ENCODE measurements around the gene DEFB121. TPM values are rescaled to one million over a fixed set of nuclear protein-coding genes. Genes with fewer than 3 reads are reported as not detected.
"Not testable (repeated sequence)": the region's sequence is repeated elsewhere in the genome, so short reads cannot be mapped to it uniquely, and the experiment has no call there.

Gene DEFB121
- not detected for total RNA-seq

DNA sequence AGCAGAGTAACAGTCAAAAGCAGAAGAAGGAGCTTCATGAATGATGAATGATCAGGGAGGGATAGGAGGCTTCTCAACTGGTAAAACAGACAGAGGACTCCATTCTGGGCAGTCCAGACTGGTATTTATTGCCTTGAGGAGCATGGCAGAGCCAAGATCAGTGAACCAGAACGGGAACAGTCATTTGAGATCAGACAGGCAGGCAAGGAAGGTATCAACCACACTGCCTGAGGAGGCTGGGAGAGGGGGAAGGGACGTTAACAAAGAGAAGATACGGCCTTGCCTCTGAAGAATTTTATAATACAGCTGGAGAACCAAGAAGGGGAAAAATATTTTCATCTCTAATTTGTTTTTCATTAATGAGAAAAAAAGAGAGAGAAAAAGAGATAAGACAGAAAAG is at the start of gene DEFB121:
TSS of gene DEFB121 (minus strand) at position 101 of the 400 bp plus-strand sequence. CDS start at position 38, 63 bp downstream.
- no peak for DNase-seq (ENCODE audit: low spot score)

- no peak for DNase-seq (ENCODE audit: low spot score)
Measured at GRCh38 chr20:31454361-31454760, 48.3 kb upstream of the DEFB121 start.

DNA sequence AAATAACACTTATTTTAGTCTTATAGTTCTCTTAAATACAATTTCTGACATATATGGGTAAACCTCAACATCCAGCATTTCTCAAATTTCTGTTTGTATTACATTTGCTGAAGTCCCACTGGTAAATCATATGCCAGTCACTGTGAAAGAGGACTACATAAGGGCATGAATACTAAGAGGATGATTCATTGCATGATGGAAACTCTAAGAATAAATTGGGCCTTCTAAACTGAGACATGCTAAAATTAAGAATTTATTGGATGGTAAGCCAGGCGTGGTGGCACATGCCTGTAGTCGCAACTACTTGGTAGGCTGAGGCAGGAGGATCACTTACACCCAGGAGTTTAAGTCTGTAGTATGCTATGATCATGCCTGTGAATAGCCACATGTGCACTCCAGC is 46.6 kb upstream of the DEFB121 start:
- DNase-seq (ENCODE audit: low spot score), result no peak

DNA sequence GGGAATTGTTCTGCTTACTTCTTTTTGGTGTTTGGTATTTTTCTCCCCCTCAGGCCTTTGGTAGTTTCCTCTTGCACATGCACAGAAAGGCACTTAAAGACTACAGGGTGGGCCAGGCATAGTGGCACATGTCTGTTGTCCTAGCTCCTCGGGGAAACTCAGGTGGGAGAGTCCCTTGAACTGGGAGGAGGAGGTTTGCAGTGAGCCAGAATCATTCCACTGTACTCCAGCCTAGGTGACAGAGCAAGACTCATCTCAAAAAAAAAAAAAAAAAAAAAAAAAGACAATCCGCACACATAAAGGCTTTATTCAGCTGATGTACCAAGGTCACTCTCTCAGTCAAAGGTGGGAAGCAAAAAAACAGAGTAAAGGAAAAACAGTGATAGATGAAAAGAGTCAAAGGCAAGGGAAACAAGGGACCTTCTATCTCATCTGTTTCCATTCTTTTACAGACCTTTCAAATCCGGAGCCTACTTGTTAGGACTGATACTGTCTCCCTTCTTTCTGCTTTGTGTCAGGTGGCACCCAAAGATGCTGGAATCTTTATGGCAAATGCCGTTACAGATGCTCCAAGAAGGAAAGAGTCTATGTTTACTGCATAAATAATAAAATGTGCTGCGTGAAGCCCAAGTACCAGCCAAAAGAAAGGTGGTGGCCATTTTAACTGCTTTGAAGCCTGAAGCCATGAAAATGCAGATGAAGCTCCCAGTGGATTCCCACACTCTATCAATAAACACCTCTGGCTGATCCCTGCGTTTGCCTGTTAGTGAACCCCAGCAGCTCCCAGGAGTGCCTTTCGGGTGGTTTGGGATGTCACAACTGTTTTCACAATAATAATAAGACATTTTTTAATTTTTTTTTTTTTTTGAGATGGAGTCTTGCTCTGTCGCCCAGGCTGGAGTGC is 43.7 kb upstream of the DEFB121 start:
- no peak for DNase-seq (ENCODE audit: low spot score)

- no peak for DNase-seq (ENCODE audit: low spot score)
Measured at GRCh38 chr20:31446084-31446819, 40.2 kb upstream of the DEFB121 start.

GRCh38 chr20:31440012-31440659 is 34.1 kb upstream of the DEFB121 start, which contains the start of gene DEFB123:
Gene DEFB123 (plus strand): TSS chr20:31440632. CDS start chr20:31440699, 67 bp downstream.
- no peak for DNase-seq (ENCODE audit: low spot score)

- no peak for DNase-seq (ENCODE audit: low spot score)
Measured at GRCh38 chr20:31430568-31431115, 24.6 kb upstream of the DEFB121 start.

DNA sequence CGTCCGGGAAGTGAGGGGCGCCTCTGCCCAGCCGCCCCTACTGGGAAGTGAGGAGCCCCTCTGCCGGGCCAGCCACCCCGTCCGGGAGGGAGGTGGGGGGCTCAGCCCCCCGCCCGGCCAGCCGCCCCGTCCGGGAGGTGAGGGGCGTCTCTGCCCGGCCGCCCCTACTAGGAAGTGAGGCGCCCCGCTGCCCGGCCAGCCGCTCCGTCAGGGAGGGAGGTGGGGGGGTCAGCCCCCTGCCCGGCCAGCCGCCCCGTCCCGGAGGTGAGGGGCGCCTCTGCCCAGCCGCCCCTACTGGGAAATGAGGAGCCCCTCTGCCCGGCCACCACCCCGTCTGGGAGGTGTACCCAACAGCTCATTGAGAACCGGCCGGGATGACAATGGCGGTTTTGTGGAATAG is 21.6 kb upstream of the DEFB121 start:
- DNase-seq (ENCODE audit: low spot score), result not testable (repeated sequence)

DNA sequence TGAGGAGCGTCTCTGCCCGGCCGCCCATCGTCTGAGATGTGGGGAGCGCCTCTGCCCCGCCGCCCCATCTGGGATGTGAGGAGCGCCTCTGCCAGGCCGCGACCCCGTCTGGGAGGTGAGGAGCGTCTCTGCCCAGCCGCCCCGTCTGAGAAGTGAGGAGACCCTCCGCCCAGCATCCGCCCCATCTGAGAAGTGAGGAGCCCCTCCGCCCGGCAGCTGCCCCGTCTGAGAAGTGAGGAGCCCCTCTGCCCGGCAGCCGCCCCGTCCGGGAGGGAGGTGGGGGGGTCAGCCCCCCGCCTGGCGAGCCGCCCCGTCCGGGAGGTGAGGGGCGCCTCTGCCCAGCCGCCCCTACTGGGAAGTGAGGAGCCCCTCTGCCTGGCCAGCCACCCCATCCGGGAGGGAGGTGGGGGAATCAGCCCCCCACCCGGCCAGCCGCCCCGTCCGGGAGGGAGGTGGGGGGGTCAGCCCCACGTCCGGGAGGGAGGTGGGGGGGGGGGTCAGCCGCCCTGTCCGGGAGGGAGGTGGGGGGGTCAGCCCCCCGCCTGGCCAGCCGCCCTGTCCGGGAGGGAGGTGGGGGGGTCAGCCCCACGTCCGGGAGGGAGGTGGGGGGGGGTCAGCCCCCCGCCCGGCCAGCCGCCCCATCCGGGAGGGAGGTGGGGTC is 21.0 kb upstream of the DEFB121 start:
- not testable (repeated sequence) for DNase-seq (ENCODE audit: low spot score)

- DNase-seq (ENCODE audit: low spot score), result no peak
Measured at GRCh38 chr20:31425797-31426196, 19.8 kb upstream of the DEFB121 start.

GRCh38 chr20:31418307-31418706 is 12.3 kb upstream of the DEFB121 start:
- DNase-seq (ENCODE audit: low spot score), result no peak

- DNase-seq (ENCODE audit: low spot score), result no peak
Measured at GRCh38 chr20:31415653-31416052, 9.6 kb upstream of the DEFB121 start.

- DNase-seq (ENCODE audit: low spot score), result no peak
Measured at GRCh38 chr20:31414381-31414780, 8.4 kb upstream of the DEFB121 start.

DNA sequence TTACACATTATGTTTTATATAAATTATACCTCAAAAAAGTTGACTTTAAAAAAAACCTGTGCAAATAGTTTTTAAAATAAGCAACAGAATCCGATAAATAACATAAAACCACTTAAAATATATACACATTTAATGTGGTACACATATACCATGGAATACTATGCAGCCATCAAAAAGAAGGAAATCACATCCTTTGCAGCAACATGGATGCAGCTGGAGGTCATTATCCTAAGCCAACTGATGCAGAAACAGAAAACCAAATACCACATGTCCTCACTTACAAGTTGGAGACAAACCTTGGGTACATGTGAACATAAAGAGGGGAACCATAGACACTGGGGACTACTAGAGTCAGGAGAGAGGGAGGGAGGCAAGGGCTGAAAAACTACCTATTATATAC is 4.0 kb upstream of the DEFB121 start:
- no peak for DNase-seq (ENCODE audit: low spot score)

- DNase-seq (ENCODE audit: low spot score), result no peak
Measured at GRCh38 chr20:31403886-31404285, 2.1 kb downstream of the DEFB121 start.

GRCh38 chr20:31394900-31395299 is 11.1 kb downstream of the DEFB121 start:
- DNase-seq (ENCODE audit: low spot score), result no peak

DNA sequence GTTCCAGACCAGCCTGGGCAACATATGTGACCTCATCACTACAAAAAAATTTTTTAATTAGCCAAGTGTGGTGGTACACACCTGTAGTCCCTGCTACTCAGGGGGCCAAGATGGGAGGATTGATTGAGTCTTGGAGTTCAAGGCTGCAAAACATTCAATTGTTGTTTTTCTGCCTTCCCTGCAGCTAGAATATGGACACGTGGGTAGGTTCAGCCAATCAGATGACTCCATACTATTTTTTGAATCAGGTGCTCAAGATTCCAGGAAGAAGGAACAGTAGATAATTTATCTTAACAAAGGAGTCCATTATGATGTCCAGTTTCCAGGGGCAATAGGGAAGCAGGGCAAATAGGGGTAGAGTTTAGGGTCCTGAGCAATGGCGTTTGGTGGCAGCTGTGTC is 13.2 kb downstream of the DEFB121 start:
- DNase-seq (ENCODE audit: low spot score), result no peak

DNA sequence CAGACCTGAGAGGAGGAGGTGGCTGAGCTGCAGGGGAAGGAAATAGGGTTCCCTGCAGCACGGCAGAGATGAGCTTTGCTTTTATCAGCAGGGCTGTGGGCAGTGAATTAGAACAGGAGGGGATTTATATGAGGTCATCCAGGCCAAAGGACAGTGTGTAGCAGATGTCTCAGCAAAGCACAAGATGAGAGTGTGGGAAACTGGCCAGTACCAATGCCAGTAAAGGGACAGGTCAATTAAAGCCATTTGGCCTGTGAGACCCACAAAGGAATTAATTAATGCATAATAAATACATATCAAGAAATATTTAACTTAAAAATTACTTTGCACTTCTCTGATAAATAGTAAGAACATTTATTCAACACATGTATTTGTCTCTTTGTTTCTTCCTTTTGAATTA is 15.5 kb downstream of the DEFB121 start, which contains the start of gene DEFB119:
TSS of gene DEFB119 (minus strand) at position 101 of the 400 bp plus-strand sequence. CDS start 107 bp downstream, outside the sequence.
- DNase-seq (ENCODE audit: low spot score), result no peak

GRCh38 chr20:31374346-31374745 is 31.7 kb downstream of the DEFB121 start:
- no peak for DNase-seq (ENCODE audit: low spot score)

- no peak for DNase-seq (ENCODE audit: low spot score)
Measured at GRCh38 chr20:31368301-31368700, 37.7 kb downstream of the DEFB121 start, which contains the start of gene DEFB118. Gene DEFB118 (plus strand): TSS chr20:31368601. CDS start chr20:31368651, 50 bp downstream.

- DNase-seq (ENCODE audit: low spot score), result not testable (repeated sequence)
Measured at GRCh38 chr20:31364272-31364671, 41.7 kb downstream of the DEFB121 start.

Data from mucosa of gallbladder (tissue), 1 donor.